Fibroblast of skin of right biceps (primary cell): Measurements from ENCODE around the gene FGD3.
"Not testable (repeated sequence)": the region's sequence is repeated elsewhere in the genome, so short reads cannot be mapped to it uniquely, and the experiment has no call there.

ENCODE experiments used
- DNase-seq: peaks from one replicate; pipeline ENCODE4 v3.0.0-alpha.2; 2013

FGD3 gene

GRCh38 chr9:92978345-92978875 lies 31.1 kb downstream of the FGD3 start:
- DNase-seq: no peak

DNA sequence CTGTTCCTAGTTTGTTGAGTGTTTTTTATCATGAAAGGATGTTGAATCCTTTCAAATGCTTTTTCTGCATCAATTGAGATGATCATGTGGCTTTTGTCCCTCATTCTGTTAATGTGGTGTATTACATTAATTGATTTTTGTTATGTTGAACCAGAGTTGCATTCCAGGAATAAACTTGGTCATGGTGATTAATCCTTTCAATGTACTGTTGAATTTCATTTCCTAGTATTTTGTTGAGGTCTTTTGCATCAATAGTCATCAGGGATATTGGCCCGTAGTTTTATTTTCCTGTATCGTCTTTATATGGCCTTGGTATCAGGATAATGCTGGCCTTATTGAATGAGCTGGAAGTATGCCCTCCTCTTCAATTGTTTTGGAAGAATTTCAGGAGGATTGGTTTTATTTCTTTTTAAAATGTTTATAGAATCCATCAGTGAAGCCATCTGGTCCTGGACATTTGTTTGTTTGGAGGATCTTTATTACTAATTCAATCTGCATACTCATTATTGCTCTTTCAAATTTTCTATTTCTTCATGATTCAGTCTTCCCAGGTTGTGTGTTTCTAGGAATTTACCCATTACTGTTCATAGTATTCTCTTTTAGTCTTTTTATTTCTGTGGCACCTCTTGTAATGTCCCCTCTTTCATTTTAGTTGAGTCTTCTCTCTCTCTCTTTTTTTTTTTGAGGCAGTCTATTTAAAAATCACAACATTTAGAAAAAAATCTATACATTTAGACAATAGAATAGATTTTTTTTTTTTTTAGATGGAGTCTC lies 32.1 kb downstream of the FGD3 start:
- DNase-seq: no peak

DNA sequence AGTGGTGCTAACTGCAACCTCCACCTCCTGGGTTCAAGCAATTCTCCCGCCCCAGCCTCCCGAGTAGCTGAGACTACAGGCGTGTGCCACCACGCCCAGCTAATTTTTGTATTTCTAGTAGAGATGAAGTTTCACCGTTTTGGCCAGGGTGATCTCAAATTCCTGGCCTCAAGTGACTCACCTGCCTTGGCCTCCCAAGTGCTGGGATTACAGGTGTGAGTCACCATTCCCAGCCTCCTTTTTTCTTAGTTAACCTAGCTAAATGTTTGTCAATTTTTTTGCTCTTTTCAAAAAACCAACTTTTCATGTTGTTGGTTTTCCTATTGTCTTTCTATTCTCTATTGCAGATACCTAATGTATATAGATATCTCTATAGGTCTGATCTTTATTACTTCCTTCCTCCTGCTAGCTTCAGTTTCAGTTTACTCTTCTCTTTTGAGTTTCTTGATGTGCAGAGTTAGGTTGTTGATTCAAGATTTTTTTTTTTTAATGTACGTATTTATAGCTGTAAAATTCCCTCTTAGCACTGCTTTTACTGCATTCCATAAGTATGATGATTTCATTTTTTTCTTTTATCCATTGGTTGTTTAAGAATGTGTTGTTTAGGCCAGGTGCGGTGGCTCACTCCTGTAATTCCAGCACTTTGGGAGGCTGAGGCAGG lies 32.9 kb downstream of the FGD3 start:
- DNase-seq: no peak

DNA sequence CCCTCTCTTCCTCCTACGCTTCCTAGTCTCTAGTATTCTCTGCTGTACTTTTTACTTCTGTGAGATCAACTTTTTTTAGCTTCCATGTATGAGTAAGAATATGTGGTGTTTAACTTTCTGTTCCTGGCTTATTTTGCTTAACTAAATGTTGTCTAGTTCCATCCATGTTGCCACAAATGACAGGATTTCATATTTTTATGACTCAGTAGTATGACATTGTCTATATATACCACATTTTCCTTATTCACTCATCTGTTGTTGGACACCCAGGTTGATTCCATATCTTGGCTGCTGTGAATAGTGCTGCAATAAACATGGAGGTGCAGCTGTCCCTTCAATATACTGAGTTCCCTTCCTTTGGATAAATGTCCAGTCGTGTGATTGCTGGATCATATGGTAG lies 34.8 kb downstream of the FGD3 start:
- DNase-seq: no peak

- peak; percentile 23 for DNase-seq
Observed at GRCh38 chr9:92983984-92984589, 36.8 kb downstream of the FGD3 start.

DNA sequence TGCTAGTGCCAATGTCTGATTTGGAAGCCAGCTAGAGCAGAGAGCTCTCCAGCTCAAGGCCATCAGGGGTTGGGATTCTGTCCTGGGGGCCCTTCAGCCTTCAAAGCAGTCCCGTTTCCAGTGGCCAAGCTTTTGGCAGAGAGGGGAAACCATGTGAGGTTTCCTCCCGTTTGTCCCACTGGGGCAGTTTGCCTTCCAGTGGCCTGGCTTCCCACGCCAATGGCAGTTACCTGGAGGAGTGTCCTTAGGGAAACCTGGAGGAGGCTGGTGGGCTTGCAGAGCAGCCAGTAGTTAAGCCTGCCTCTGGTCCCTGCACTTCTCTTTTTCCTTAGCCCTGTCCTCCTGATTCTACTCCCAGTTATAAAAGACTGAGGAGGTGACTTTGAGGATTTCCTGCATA lies 37.7 kb downstream of the FGD3 start:
- DNase-seq: no peak

DNA sequence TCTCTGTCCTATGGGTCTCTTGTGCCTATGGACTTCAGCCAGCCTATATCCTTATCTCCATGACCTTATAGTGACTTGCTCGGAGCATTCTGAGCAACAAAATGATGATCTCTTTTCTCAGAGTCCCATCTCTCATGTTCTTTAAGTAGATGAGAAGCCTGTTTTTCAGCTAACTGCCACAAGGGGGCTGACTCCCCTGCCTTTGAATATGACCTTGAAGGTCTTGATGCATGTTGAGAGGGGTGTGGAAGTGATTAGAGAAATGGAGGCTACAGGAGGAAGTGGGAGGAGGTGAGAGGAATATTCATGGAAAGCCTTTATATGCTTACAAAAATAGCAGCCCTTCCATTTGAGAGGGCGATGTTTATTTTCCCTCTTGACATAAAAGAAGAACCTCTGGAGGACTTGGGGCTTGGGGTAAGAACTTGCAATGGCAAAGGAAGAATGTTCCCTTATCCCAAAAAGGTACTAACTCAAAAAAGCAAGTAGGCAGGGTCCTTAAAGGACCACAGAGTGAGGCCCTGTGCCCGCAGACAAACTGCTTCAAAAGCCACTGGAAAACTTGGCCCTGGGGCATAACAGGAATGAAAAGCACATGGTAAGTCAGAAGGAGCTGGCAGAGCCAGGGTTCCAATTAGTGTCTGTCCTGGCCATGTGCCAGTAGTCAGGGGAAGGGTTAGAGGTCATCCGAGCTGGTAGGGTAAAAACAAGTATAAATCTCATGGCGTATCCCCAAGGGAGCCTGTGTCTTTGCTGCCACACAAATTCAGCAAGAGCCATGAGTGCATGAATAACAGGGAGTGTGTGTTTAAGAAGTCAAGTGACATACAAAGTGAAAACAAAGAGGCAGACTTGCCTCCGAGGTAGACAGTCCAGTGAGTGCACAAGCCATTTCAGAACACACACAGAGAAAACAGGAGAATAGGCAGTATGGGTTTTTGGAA lies 39.1 kb downstream of the FGD3 start:
- DNase-seq: no peak

DNA sequence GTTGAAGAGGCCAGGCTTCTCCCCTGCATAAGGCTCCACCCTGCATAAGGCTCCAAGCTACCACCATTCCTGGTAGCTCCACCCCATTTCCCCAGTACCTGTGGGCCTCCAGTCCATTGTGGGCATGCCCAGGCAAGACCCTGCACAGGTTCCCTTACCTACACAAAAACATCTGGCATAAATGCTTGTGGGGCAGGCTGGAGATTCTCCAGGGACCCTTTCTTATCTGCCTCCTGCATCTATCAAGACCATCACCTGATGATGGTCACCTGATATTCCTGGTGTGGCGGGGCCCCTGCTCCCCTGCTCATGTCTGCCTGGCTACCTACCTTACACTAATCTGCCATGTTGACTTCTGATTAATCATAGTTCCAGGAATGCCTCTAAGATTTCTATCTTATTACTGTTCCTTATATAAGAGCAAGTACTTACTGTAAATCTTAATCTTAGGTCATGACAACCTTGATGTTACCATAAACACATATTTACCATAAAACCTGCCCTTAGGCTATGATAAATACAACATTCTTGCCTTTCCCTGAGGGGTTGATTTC lies 41.0 kb downstream of the FGD3 start:
- no peak for DNase-seq

DNA sequence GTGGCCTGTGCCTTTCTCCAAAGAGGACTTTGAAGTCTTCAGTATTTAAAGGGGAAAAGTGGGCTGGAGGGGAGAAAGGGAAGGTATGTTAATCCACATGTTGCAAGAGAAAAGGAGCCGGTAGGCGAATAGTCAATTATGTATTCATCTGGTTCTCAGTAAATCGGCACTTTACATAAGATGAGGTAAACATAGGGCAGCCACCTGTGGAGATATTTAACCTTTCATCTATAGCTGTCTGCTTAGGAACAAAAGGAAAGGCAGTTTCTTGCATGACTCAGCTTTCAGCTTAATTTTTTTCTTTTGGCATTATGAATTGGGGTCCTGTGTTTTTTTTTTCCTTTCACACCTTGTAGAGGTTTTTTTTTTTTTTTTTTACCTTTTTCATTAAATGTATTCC lies 42.2 kb downstream of the FGD3 start:
- no peak for DNase-seq

- no peak for DNase-seq
Observed at GRCh38 chr9:92990461-92990860, 43.1 kb downstream of the FGD3 start.

- no peak for DNase-seq
Observed at GRCh38 chr9:92992549-92992948, 45.2 kb downstream of the FGD3 start.

- not testable (repeated sequence) for DNase-seq
Observed at GRCh38 chr9:92998871-92999270, 51.5 kb downstream of the FGD3 start.

DNA sequence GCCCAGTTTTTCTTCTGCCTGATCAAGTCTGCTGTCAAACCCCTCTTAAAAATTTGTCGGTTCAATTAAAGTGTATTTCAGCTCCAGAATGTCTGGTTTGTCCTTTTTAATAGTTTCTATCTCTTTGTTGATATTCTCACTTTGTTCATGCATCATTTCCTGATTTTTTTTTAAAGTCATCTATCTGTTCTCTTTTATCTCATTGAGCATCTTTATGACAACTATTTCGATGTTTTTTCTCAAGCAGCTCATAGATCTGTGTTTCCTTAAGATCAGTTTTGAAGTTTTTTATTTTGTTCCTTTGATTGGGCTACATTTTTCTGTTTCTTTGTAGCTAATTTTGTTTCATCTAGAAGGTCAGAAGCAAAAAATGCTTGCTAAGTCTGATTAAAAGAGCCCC lies 53.7 kb downstream of the FGD3 start:
- DNase-seq: no peak

DNA sequence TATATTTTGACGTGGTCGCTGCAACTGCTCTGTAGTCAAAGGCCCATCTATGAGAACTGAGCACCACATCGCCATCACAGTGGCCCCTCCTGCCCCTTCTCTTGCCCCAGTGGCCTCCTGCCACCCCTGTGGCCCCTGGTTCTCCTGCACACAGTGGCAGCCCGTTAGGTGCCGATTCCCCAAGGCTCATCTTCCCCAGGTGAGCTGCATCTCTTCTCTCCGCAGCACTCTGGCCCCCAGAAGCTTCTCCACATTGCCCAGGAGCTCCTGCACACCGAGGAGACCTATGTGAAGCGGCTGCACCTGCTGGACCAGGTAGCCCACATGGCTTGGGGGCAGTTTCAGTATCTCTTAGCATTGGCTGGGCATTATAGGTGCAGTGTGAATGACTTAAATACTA lies 55.4 kb downstream of the FGD3 start:
- no peak for DNase-seq

- DNase-seq: peak; percentile 26
Observed at GRCh38 chr9:93003552-93004407, 56.5 kb downstream of the FGD3 start.

GRCh38 chr9:93004561-93004960 lies 57.2 kb downstream of the FGD3 start:
- DNase-seq: no peak

GRCh38 chr9:93005876-93006275 lies 58.6 kb downstream of the FGD3 start:
- DNase-seq: no peak

DNA sequence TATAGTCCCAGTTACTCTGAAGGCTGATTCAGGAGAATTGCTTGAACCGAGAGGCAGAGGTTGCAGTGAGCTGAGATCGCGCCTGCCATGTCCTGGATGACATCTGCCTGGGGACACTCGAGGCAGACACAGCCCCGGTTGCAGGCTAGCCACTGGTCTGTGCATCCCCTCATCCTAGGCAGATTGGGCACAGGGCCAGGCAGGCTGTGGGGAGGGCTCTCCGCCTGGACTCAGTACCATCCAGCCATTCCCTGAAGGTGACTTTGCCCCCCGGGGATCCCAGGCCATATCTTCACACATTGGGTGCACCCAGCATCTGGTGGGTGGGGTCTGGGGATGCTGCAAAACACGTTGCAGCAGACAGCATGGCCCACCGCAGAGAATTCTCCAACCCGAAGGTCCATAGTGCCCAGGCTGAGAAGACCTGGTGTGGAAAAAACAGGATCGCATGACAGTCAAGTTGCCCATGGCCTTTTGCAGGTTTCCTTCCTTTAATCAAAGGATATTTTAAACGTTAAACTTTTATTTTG lies 60.3 kb downstream of the FGD3 start:
- no peak for DNase-seq

DNA sequence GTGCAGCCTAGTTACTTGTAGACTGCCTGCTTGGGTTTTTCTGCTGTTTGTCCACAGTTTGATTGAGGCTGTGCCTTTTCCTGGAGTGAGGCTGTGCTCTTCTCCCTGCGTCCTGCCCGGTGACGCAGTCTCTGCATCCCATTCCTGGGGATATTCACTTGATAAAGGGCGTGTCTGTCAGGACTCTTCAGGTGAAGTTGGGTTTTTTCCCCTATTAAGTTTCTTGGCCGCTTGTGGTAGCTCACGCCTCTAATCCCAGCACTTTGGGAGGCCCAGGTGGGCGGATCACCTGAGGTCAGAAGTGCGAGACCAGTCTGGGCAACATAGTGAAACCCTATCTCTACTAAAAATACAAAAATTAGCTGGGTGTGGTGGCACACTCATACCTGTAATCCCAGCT lies 61.1 kb downstream of the FGD3 start:
- DNase-seq: no peak

DNA sequence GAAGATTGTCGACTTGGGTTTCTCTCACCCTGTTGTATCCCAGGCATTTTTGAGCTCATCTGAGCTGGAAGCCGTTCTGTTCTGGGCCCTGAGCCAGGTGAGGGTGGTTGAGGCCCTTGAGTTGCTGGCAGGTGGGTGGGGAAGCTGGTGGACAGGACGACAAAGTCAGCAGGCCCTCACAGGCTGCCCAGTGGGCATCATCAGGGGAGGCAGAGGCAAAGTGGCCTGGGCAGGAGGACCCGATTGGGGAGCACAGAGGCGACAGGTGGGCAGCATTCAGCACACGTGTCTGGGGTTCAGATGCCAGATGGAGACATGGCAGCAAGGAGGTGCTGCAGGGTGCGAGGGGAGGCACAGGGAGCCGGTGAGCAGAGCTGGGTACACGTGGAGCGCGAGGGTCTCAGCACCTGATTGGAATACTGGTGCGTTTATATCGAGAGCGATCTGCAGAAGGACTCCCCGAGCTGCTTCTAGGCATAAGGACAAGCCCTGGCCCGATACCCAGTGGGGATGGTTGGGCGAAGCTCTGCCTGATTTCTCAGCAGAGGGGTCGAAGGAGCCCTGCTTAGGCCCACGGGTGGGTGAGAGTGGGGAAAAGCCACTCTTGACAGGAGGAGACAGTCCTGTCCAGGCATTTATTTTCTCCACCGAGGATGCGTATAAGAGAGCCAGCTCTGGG lies 62.2 kb downstream of the FGD3 start:
- no peak for DNase-seq

DNA sequence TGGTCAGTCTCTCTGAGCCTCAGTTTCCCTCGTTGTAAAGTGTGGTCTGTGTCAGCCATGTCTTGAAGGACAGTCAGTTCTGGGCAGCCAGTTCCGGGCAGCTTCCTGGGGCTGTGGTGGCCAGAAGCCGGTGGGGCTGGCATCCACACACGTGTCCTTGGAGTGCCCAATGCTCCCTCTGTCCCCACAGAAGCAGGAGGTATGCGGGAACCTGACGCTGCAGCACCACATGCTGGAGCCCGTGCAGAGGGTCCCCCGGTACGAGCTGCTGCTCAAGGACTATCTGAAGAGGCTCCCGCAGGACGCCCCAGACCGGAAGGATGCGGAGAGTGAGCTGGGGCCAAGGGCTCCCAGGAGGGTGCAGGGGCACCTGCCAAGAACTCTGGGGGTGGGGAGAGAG lies 62.7 kb downstream of the FGD3 start:
- DNase-seq: no peak
